GM12878 (cell line): ENCODE measurements around the gene PLGRKT.
"Not testable (repeated sequence)": the region's sequence is repeated elsewhere in the genome, so short reads cannot be mapped to it uniquely, and the experiment has no call there.

ENCODE experiments used
- CHD4 ChIP-seq: fragments of 200-600 bp; sonication (generic); IDR thresholded peaks from 2 replicates; pipeline ENCODE4 v1.6.1; 2016; ENCODE audit warnings: mild to moderate bottlenecking
- HDAC6 ChIP-seq: fragments of 200-600 bp; sonication (generic); IDR thresholded peaks from one replicate; pipeline ENCODE4 v1.8.0; 2017; ENCODE audit warnings: antibody characterized with exemption; ENCODE audit not compliant: unreplicated experiment
- ZNF274 ChIP-seq: IDR thresholded peaks from one replicate; pipeline ENCODE4 v1.8.0; 2011; ENCODE audit not compliant: insufficient read length, insufficient read depth
- TF ChIP-seq, protein P1 (sequence below), 3 experiments: IDR thresholded peaks in 2 of 3; conservative IDR thresholded peaks in 1 of 3; 2 replicates each; pipeline ENCODE4 v1.5.1; 2011; ENCODE audit warnings: low read depth in 3 of 3, low read length in 3 of 3, mild to moderate bottlenecking in 3 of 3, control low read depth in 2 of 3, moderate library complexity in 2 of 3, inconsistent platforms in 1 of 3, mixed read lengths in 1 of 3; ENCODE audit not compliant: control insufficient read depth in 2 of 3, insufficient read depth in 1 of 3; ENCODE audit errors: extremely low read depth in 1 of 3
- TF ChIP-seq, protein P2 (sequence below): IDR thresholded peaks from 2 replicates; pipeline ENCODE4 v1.6.1; 2012; ENCODE audit warnings: mild to moderate bottlenecking, low read depth, low read length
- TF ChIP-seq, protein P3 (sequence below): IDR thresholded peaks from 2 replicates; pipeline ENCODE4 v1.6.1; 2012; ENCODE audit warnings: low read length, inconsistent platforms

- TF ChIP-seq, protein P1, sequence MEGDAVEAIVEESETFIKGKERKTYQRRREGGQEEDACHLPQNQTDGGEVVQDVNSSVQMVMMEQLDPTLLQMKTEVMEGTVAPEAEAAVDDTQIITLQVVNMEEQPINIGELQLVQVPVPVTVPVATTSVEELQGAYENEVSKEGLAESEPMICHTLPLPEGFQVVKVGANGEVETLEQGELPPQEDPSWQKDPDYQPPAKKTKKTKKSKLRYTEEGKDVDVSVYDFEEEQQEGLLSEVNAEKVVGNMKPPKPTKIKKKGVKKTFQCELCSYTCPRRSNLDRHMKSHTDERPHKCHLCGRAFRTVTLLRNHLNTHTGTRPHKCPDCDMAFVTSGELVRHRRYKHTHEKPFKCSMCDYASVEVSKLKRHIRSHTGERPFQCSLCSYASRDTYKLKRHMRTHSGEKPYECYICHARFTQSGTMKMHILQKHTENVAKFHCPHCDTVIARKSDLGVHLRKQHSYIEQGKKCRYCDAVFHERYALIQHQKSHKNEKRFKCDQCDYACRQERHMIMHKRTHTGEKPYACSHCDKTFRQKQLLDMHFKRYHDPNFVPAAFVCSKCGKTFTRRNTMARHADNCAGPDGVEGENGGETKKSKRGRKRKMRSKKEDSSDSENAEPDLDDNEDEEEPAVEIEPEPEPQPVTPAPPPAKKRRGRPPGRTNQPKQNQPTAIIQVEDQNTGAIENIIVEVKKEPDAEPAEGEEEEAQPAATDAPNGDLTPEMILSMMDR (IDR thresholded peaks at IDR 0.05 in 2 of 3, conservative IDR thresholded peaks at IDR 0.05 in 1 of 3; ENCODE audit: control insufficient read depth in 2 of 3, extremely low read depth in 1 of 3, insufficient read depth in 1 of 3, low read depth in 3 of 3, low read length in 3 of 3) = not testable (repeated sequence)
- not testable (repeated sequence) for TF ChIP-seq ZNF274, CHD4, HDAC6
- TF ChIP-seq, protein P2, sequence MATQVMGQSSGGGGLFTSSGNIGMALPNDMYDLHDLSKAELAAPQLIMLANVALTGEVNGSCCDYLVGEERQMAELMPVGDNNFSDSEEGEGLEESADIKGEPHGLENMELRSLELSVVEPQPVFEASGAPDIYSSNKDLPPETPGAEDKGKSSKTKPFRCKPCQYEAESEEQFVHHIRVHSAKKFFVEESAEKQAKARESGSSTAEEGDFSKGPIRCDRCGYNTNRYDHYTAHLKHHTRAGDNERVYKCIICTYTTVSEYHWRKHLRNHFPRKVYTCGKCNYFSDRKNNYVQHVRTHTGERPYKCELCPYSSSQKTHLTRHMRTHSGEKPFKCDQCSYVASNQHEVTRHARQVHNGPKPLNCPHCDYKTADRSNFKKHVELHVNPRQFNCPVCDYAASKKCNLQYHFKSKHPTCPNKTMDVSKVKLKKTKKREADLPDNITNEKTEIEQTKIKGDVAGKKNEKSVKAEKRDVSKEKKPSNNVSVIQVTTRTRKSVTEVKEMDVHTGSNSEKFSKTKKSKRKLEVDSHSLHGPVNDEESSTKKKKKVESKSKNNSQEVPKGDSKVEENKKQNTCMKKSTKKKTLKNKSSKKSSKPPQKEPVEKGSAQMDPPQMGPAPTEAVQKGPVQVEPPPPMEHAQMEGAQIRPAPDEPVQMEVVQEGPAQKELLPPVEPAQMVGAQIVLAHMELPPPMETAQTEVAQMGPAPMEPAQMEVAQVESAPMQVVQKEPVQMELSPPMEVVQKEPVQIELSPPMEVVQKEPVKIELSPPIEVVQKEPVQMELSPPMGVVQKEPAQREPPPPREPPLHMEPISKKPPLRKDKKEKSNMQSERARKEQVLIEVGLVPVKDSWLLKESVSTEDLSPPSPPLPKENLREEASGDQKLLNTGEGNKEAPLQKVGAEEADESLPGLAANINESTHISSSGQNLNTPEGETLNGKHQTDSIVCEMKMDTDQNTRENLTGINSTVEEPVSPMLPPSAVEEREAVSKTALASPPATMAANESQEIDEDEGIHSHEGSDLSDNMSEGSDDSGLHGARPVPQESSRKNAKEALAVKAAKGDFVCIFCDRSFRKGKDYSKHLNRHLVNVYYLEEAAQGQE = peak; percentile 36; the same call in 1 of the 2 replicates
- TF ChIP-seq, protein P3, sequence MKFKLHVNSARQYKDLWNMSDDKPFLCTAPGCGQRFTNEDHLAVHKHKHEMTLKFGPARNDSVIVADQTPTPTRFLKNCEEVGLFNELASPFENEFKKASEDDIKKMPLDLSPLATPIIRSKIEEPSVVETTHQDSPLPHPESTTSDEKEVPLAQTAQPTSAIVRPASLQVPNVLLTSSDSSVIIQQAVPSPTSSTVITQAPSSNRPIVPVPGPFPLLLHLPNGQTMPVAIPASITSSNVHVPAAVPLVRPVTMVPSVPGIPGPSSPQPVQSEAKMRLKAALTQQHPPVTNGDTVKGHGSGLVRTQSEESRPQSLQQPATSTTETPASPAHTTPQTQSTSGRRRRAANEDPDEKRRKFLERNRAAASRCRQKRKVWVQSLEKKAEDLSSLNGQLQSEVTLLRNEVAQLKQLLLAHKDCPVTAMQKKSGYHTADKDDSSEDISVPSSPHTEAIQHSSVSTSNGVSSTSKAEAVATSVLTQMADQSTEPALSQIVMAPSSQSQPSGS = not testable (repeated sequence)
Observed at GRCh38 chr9:5397547-5397946, 40.2 kb downstream of the PLGRKT start.
